ENCODE data around the gene EML4. TPM values are rescaled to one million over a fixed set of nuclear protein-coding genes. Genes with fewer than 3 reads are reported as not detected.

Gene EML4
- total RNA-seq, 4 donors from 2014 or later, result 14.5 to 23.2 (median 17.8) TPM

DNA sequence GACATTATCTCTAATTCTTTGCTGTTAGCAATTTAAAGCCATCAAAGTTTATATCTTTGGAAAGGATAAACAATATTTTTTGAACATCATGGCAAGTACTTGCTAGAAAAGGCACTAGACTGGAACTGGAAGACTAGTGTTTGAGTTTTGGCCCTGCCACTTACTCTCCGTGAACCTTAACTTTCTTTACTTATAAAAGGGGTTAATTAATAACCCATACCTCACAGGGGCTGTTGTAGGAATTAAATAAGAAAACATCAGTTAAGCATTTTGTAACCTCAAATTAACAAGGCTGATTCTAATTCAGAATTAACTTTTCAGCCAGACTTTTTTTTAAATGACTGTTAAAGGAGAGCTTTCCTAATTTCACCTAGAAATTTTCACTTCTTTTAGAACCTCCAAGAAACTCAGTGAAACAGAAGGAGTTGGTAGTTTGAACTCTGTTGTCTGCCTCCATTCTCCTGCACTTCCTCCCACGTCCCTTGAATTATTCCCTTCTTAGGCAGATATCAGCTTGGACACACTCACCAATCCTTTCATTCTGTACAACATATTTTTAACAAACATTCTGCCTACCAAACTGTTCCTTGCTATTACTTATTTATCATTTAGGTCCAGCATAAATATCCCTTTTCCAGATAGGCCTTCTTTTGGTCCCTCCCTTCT, 112.4 kb downstream of the EML4 start:
- H3K27ac ChIP-seq (replicated peaks in 1 of 4), result no peak overlapping the region
- TF ChIP-seq, protein P1, sequence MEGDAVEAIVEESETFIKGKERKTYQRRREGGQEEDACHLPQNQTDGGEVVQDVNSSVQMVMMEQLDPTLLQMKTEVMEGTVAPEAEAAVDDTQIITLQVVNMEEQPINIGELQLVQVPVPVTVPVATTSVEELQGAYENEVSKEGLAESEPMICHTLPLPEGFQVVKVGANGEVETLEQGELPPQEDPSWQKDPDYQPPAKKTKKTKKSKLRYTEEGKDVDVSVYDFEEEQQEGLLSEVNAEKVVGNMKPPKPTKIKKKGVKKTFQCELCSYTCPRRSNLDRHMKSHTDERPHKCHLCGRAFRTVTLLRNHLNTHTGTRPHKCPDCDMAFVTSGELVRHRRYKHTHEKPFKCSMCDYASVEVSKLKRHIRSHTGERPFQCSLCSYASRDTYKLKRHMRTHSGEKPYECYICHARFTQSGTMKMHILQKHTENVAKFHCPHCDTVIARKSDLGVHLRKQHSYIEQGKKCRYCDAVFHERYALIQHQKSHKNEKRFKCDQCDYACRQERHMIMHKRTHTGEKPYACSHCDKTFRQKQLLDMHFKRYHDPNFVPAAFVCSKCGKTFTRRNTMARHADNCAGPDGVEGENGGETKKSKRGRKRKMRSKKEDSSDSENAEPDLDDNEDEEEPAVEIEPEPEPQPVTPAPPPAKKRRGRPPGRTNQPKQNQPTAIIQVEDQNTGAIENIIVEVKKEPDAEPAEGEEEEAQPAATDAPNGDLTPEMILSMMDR (IDR thresholded peaks at IDR 0.05), result no peak
- no peak for TF ChIP-seq POLR2AphosphoS5 (IDR thresholded peaks at IDR 0.05)
- no peak for TF ChIP-seq POLR2A (IDR thresholded peaks at IDR 0.05; ENCODE audit: low read depth)
- no peak for TF ChIP-seq EP300 (IDR thresholded peaks at IDR 0.05)
- intact Hi-C loops (cut with DNase I), result no loop called here
- DNase-seq (ENCODE audit: extremely low spot score), result no peak
- no peak overlapping the region for H3K4me3 ChIP-seq
- no peaks in the 10 kb centered on the region for H3K27me3 ChIP-seq
- 90% methylated on average over 2 of the region's 2 CpGs for WGBS
- no peaks in the 10 kb centered on the region for H3K4me1 ChIP-seq
- peaks cover 0 to 45% (median 17%) of the 10 kb centered on the region in 4 donors for H3K36me3 ChIP-seq
- no peaks in the 10 kb centered on the region for H3K9me3 ChIP-seq

DNA sequence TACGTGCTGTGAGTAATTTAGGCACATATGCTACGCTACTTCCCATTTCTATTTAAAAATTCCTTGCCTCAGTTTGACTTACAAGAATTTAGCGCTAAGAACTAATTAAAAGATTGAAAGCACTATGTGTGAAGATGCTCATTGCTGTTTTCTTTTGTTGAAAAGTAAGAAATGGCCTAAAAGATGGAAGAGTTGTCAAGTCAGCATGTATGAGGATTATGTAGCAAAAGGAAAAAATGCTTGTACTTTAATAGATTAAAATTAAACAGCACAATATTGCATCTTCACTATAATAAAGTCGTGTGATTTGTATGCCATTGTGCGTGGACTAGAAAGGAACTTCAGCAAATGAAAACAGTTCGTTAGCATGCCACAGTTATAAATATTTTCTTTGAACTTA, 114.9 kb downstream of the EML4 start:
- intact Hi-C loops (cut with DNase I), result no loop called here
- TF ChIP-seq POLR2AphosphoS5 (IDR thresholded peaks at IDR 0.05) (no peak), EP300 (IDR thresholded peaks at IDR 0.05) (no peak), POLR2A (IDR thresholded peaks at IDR 0.05; ENCODE audit: low read depth) (no peak)
- TF ChIP-seq, protein P1 (IDR thresholded peaks at IDR 0.05), result no peak
- Histone ChIP-seq H3K4me3 (no peak overlapping the region), H3K36me3 (peaks cover 0 to 55% (median 17%) of the 10 kb centered on the region in 4 donors), H3K27ac (replicated peaks in 1 of 4) (no peak overlapping the region), H3K4me1 (no peaks in the 10 kb centered on the region), H3K9me3 (no peaks in the 10 kb centered on the region), H3K27me3 (no peaks in the 10 kb centered on the region)
- 94% methylated on average over 6 of the region's 6 CpGs for WGBS
- no peak for DNase-seq (ENCODE audit: extremely low spot score)

DNA sequence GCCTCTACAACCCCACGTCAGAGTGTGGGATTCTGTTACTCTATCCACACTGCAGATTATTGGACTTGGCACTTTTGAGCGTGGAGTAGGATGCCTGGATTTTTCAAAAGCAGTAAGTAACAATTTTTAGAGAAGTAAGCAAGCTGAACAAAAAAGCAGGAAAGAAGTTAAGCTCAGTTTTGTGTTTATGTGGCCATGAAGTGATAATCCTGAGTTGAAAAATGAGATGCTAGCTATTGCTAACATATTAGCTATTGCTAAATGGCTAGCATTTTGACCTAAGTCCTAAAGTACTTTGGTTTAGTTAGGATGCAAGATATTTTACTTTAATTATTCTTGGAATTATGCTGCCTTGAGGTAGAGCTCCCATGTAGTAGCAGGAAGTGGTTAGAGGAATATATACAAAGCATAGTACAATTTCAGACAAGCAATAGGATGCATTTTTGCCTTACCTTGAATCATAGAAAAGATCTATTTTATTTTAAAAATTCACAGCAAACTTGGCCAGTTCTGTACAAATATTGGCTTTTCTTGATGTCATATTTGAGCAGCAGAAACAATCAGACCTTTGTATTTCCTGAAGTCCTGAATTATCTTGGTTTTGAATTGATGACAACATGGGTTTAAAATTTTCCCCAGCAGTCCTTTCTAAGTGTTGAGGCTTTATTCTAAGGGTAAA, 117.3 kb downstream of the EML4 start:
- peaks cover 0 to 51% (median 15%) of the 10 kb centered on the region in 4 donors for H3K36me3 ChIP-seq
- TF ChIP-seq POLR2A (IDR thresholded peaks at IDR 0.05; ENCODE audit: low read depth) (no peak), EP300 (IDR thresholded peaks at IDR 0.05) (no peak), POLR2AphosphoS5 (IDR thresholded peaks at IDR 0.05) (no peak)
- TF ChIP-seq, protein P1 (IDR thresholded peaks at IDR 0.05), result no peak
- no peaks in the 10 kb centered on the region for H3K9me3 ChIP-seq
- intact Hi-C loops (cut with DNase I), result no loop called here
- no peaks in the 10 kb centered on the region for H3K4me1 ChIP-seq
- no peak overlapping the region for H3K27ac ChIP-seq (replicated peaks in 1 of 4)
- no peak overlapping the region for H3K4me3 ChIP-seq
- WGBS, result 96% methylated on average over 2 of the region's 2 CpGs
- no peak for DNase-seq (ENCODE audit: extremely low spot score)
- H3K27me3 ChIP-seq, result no peaks in the 10 kb centered on the region

DNA sequence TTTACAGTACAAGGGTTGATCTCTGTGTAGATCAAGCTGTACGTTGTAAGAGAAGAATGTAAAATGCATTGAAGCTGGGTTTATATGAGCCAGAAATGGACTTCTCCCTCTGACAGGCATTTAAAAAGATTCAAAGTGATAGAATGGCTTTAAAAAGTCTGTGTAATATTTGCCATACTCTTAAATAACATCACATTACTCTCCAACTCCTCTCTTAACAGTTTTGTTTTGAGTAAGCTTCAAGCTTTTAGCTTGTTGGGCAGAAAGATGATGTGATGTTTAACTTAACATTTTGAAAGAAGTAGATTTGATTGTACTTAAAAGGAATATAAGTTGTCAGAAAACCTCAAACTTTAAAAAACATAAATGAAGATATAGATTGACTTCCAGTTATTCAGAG, 119.7 kb downstream of the EML4 start:
- intact Hi-C loops (cut with DNase I), result no loop called here
- WGBS, result 81% methylated on average over 1 of the region's 1 CpG
- H3K27ac ChIP-seq (replicated peaks in 1 of 4), result no peak overlapping the region
- no peak for DNase-seq (ENCODE audit: extremely low spot score)
- H3K36me3 ChIP-seq, result peaks cover 0 to 50% (median 9%) of the 10 kb centered on the region in 4 donors
- no peaks in the 10 kb centered on the region for H3K4me1 ChIP-seq
- H3K4me3 ChIP-seq, result no peak overlapping the region
- no peaks in the 10 kb centered on the region for H3K9me3 ChIP-seq
- TF ChIP-seq, protein P1 (IDR thresholded peaks at IDR 0.05), result no peak
- TF ChIP-seq POLR2A (IDR thresholded peaks at IDR 0.05; ENCODE audit: low read depth), result no peak
- TF ChIP-seq EP300 (IDR thresholded peaks at IDR 0.05), result no peak
- no peak for TF ChIP-seq POLR2AphosphoS5 (IDR thresholded peaks at IDR 0.05)
- no peaks in the 10 kb centered on the region for H3K27me3 ChIP-seq
